Common myeloid progenitor, CD34-positive (primary cell): Measurements from ENCODE around the gene IRAK1BP1.
"Not testable (repeated sequence)": the region's sequence is repeated elsewhere in the genome, so short reads cannot be mapped to it uniquely, and the experiment has no call there.

Experiments
- CTCF ChIA-PET: fragments of 350-600 bp; sonication (Branson Sonifier 250); formaldehyde crosslinking; loops from one replicate; lab custom pipeline; 2021; ENCODE audit warnings: antibody characterized with exemption; lab: Charles Lee
- POLR2A ChIA-PET: fragments of 350-600 bp; sonication (Branson Sonifier 250); formaldehyde crosslinking; loops from one replicate; lab custom pipeline; 2021; ENCODE audit warnings: antibody characterized with exemption; lab: Charles Lee
- DNase-seq, 3 donors: peaks; one replicate each; pipeline versions ENCODE4 v3.0.0 to v3.0.0-alpha.2; 2013
- H3K27ac ChIP-seq, 2 experiments: 1 replicate in 1 of 2; 2 replicates in 1 of 2; pipeline ENCODE4 v1.7.0; 2013; ENCODE audit warnings: inconsistent platforms in 2 of 2, low read length in 2 of 2, mild to moderate bottlenecking in 2 of 2, low read depth in 1 of 2, moderate library complexity in 1 of 2; ENCODE audit not compliant: severe bottlenecking in 2 of 2, insufficient read depth in 1 of 2, poor library complexity in 1 of 2
- H3K27me3 ChIP-seq, 5 experiments: replicated peaks in 2 of 5; 1 replicate in 3 of 5; 2 replicates in 2 of 5; pipeline versions ENCODE4 v1.6.1 to v1.7.0; 2013; ENCODE audit warnings: low read length in 4 of 5, mild to moderate bottlenecking in 2 of 5, moderate library complexity in 2 of 5, inconsistent platforms in 1 of 5; ENCODE audit not compliant: insufficient read depth in 5 of 5, control insufficient read depth in 4 of 5
- H3K36me3 ChIP-seq, 4 experiments: 1 replicate in 2 of 4; 2 replicates in 2 of 4; pipeline versions ENCODE4 v1.6.1 to v1.7.0; 2013; ENCODE audit warnings: low read length in 3 of 4, control low read depth in 1 of 4, mild to moderate bottlenecking in 1 of 4; ENCODE audit not compliant: control insufficient read depth in 4 of 4, insufficient read depth in 4 of 4
- H3K4me1 ChIP-seq, 4 experiments: 1 replicate in 3 of 4; 2 replicates in 1 of 4; pipeline versions ENCODE4 v1.6.1 to v1.7.1; 2013; ENCODE audit warnings: low read length in 3 of 4, mild to moderate bottlenecking in 3 of 4, control low read depth in 1 of 4, inconsistent platforms in 1 of 4, moderate library complexity in 1 of 4; ENCODE audit not compliant: control insufficient read depth in 4 of 4, insufficient read depth in 4 of 4; ENCODE audit errors: control extremely low read depth in 1 of 4
- H3K4me3 ChIP-seq, 7 experiments: 1 replicate in 4 of 7; 2 replicates in 3 of 7; pipeline versions ENCODE4 v1.5.1 to v1.7.0; 2013; ENCODE audit warnings: mild to moderate bottlenecking in 7 of 7, low read length in 6 of 7, moderate library complexity in 6 of 7, inconsistent platforms in 2 of 7, low read depth in 2 of 7, control low read depth in 1 of 7; ENCODE audit not compliant: insufficient read depth in 4 of 7, control insufficient read depth in 1 of 7; ENCODE audit errors: extremely low read depth in 1 of 7
- H3K9me3 ChIP-seq, 5 experiments: 1 replicate in 4 of 5; 2 replicates in 1 of 5; pipeline versions ENCODE4 v1.6.1 to v1.7.1; 2013; ENCODE audit warnings: low read length in 4 of 5, mild to moderate bottlenecking in 2 of 5, inconsistent platforms in 1 of 5, low read depth in 1 of 5, moderate library complexity in 1 of 5; ENCODE audit not compliant: control insufficient read depth in 4 of 5, insufficient read depth in 2 of 5; ENCODE audit errors: control extremely low read depth in 1 of 5
- WGBS: methylation state at CpG from one replicate; pipeline ENCODE4 v1.1.5; 2013; ENCODE audit not compliant: insufficient coverage; 5-methylcytosine and 5-hydroxymethylcytosine counted together

The IRAK1BP1 gene

DNA sequence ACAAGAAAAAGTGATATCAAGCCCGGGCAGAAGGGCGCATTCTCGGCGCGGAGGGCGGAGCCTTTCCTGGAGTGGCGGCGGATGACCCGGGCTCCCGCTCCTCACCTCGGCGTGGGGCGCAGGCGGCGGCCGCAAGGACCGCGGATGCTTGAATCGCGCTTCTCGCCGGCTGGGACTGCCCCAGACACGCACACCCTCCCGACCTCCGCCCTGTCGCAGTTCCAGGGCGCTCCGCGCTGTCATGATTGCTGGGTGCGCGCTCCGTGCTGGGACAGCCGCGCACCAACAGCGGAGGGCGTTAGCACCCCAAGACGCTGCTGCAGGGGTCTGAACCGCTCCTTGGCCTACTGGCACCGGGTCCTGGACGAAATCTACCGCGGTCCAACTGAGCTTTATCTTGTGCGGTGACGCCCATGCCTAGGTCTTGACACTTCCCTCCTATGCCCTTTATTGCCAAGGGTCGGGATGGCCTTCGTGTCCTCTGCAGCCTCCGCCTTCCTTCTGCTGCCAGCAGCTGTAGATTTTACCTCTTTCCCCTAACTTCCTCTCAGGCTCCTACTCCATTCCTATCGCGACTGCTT, 43.3 kb downstream of the IRAK1BP1 start:
- peaks cover 0 to 10% (median 9%) of the 10 kb centered on the region in 4 experiments for H3K4me1 ChIP-seq
- DNase-seq, result peak; percentile 12 to 53 (median 47)
- H3K36me3 ChIP-seq, result no peaks in the 10 kb centered on the region
- WGBS, result 4% methylated on average over 49 of the region's 49 CpGs
- POLR2A ChIA-PET, result no interaction called here
- peak overlapping the region; percentile 11 to 77 (median 62) for H3K4me3 ChIP-seq
- no peaks in the 10 kb centered on the region for H3K9me3 ChIP-seq
- H3K27me3 ChIP-seq, result peaks cover 5 to 21% (median 16%) of the 10 kb centered on the region in 5 experiments
- no peak overlapping the region for H3K27ac ChIP-seq
- CTCF ChIA-PET, result interaction anchor here (1.3 kb wide), 1 partner anchor 37 kb away, joined by 3 read pairs; no protein-coding TSS in a partner anchor

DNA sequence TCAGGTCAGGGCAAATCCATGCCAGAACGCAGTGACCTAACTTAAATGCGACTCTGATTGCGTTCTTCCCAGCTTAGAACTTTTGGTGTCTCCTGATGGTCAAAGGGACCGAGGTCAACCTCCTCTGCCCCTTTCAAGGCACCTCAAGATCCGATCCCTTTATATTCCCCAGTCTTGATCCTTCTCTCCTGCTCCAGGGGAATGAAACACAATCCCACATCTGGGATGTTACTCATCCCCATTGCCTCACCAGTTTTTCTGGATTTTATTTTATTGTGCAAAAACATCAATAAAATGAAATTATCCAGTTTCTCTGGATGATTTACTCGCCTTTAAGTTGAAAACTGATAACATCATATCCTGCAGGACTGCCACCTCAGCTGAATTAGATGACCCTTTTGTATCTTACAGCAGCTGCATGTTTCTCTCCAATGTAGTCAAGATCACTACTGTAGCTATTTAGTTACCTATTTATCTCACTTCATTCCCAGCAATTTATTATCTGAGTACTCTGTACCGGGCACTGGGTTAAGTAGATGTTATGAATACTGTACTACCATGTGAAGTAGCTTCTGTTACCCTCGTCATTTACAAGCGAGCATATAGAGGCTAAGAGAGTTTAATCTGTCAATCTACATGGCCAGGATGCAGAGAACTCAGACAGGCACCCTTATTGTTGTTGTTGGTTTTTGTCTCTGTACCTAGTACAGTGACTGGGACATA, 44.0 kb downstream of the IRAK1BP1 start:
- DNase-seq, result no peak
- 90% methylated on average over 8 of the region's 9 CpGs for WGBS
- Histone ChIP-seq H3K4me1 (peaks cover 0 to 10% (median 9%) of the 10 kb centered on the region in 4 experiments), H3K36me3 (no peaks in the 10 kb centered on the region), H3K4me3 (peak overlapping the region in 3 of 7 experiments; percentile 61 to 77 (median 70)), H3K27me3 (peaks cover 5 to 21% (median 16%) of the 10 kb centered on the region in 5 experiments), H3K27ac (no peak overlapping the region), H3K9me3 (no peaks in the 10 kb centered on the region)
- ChIA-PET CTCF (interaction anchor here (1.3 kb wide), 1 partner anchor 38 kb away, joined by 3 read pairs; no protein-coding TSS in a partner anchor), POLR2A (no interaction called here)

DNA sequence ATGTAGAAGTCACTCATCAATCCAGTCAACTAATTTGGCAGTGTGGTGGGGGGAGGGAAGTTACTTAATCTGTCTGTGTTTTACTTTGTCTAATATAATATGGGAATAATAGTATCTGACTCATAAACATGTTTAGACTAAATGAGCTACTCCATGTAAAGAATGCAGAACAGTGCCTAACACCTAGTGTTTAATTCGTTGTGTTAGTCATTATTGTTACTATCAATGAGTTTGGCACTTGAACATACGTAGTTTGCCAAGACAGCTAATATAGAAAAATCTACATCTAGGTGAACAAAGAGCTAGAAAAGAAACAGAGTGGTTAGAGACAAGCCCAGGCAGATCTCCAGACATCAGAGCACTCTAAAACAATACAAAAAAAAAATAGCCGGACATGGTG, 49.1 kb downstream of the IRAK1BP1 start:
- WGBS, result 100% methylated on average over 1 of the region's 3 CpGs
- Histone ChIP-seq H3K4me3 (no peak overlapping the region), H3K27me3 (peaks cover under 1 to 8% (median 3%) of the 10 kb centered on the region in 5 experiments), H3K36me3 (no peaks in the 10 kb centered on the region), H3K4me1 (no peaks in the 10 kb centered on the region), H3K27ac (no peak overlapping the region), H3K9me3 (peaks cover 0 to 30% (median 7%) of the 10 kb centered on the region in 5 experiments)
- ChIA-PET CTCF (no interaction called here), POLR2A (no interaction called here)
- no peak for DNase-seq

DNA sequence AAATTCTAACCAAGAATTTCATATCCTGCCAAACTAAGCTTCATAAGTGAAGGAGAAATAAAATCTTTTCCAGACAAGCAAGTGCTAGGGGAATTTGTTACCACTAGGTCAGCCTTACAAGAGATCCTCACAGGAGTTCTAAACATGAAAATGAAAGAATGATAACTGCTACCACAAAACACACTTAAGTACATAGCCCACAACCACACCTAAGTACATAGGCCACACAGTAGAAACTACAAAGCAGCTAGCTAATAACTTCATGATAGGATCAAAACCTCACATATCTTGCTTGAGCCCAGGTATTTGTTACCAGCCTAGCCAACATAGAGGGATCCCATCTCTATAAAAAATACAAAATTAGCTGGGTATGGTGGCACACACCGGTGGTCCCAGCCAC, 50.4 kb downstream of the IRAK1BP1 start:
- CTCF ChIA-PET, result no interaction called here
- Histone ChIP-seq H3K27ac (no peak overlapping the region), H3K27me3 (no peaks in the 10 kb centered on the region), H3K4me3 (no peak overlapping the region), H3K4me1 (no peaks in the 10 kb centered on the region), H3K36me3 (no peaks in the 10 kb centered on the region), H3K9me3 (peaks cover 0 to 34% (median 9%) of the 10 kb centered on the region in 5 experiments)
- no CpG with 5 or more reads among the region's 1 CpG for WGBS
- POLR2A ChIA-PET, result interaction anchor here (0.7 kb wide), 1 partner anchor 583 kb away, joined by 3 read pairs; no protein-coding TSS in a partner anchor
- no peak for DNase-seq

GRCh38 chr6:78921168-78921567, 53.8 kb downstream of the IRAK1BP1 start:
- H3K27me3 ChIP-seq, POLR2A ChIA-PET, CTCF ChIA-PET, H3K36me3 ChIP-seq, DNase-seq, H3K4me3 ChIP-seq, H3K27ac ChIP-seq, H3K4me1 ChIP-seq: not testable (repeated sequence)
- peaks cover 0 to 34% (median 9%) of the 10 kb centered on the region in 5 experiments for H3K9me3 ChIP-seq
- WGBS, result 97% methylated on average over 10 of the region's 10 CpGs

DNA sequence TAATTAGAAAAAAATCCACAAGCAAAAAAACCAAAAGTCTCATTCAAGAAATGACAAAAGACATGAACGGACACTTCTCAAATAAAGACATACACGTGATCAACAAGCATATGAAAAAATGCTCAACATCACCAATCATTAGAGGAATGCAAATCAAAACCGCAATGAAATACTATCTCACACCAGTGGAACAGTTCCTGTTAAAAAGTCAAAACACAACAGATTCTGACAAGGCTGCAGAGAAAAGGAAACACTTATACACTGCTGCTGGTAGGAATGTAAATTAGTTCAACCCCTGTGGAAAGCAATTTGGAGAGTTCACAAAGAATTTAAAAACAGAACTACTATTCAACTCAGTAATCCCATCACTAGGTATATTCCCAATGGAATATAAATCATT, 58.0 kb downstream of the IRAK1BP1 start:
- H3K27ac ChIP-seq, result no peak overlapping the region
- H3K4me1 ChIP-seq, result no peaks in the 10 kb centered on the region
- POLR2A ChIA-PET, result no interaction called here
- no peak for DNase-seq
- CTCF ChIA-PET, result no interaction called here
- no peaks in the 10 kb centered on the region for H3K27me3 ChIP-seq
- H3K36me3 ChIP-seq, result no peaks in the 10 kb centered on the region
- WGBS, result 100% methylated on average over 2 of the region's 3 CpGs
- H3K9me3 ChIP-seq, result peaks cover 0 to 10% (median under 1%) of the 10 kb centered on the region in 5 experiments
- H3K4me3 ChIP-seq, result no peak overlapping the region

- 100% methylated on average over 1 of the region's 2 CpGs for WGBS
- ChIA-PET CTCF (no interaction called here), POLR2A (no interaction called here)
- Histone ChIP-seq H3K9me3 (peaks cover 0 to 3% (median 0%) of the 10 kb centered on the region in 5 experiments), H3K27ac (no peak overlapping the region), H3K27me3 (no peaks in the 10 kb centered on the region), H3K4me3 (no peak overlapping the region), H3K36me3 (peaks cover 5 to 24% (median 7%) of the 10 kb centered on the region in 4 experiments), H3K4me1 (no peaks in the 10 kb centered on the region)
- no peak for DNase-seq
These were observed 68.2 kb downstream of the IRAK1BP1 start for GRCh38 chr6:78935553-78935952.
